DND-41 (cell line): Measurements from ENCODE around the gene NRSN1.

ENCODE experiments used
- CTCF ChIP-seq: IDR thresholded peaks from 2 replicates; pipeline ENCODE4 v1.5.1; 2012; ENCODE audit warnings: borderline replicate concordance, low read length, moderate library complexity, mild to moderate bottlenecking; ENCODE audit not compliant: poor library complexity, severe bottlenecking; ENCODE audit errors: extremely low read depth
- EZH2 ChIP-seq: IDR thresholded peaks from 3 replicates; pipeline ENCODE4 v1.6.1; 2012; ENCODE audit warnings: borderline replicate concordance, low read depth, mild to moderate bottlenecking, moderate library complexity, low read length, inconsistent platforms; ENCODE audit not compliant: severe bottlenecking

- TF ChIP-seq CTCF = no peak
- no peak for TF ChIP-seq EZH2
Measured at GRCh38 chr6:24117021-24117420, 9.0 kb upstream of the NRSN1 start.
